ENCODE measurements around the gene EFNB1. TPM values are rescaled to one million over a fixed set of nuclear protein-coding genes. Genes with fewer than 3 reads are reported as not detected.
A peak's percentile ranks its signal among the peaks of the same experiment; 100 is the strongest.

EFNB1 gene
- polyA plus RNA-seq, 1 donor (not counting 4 experiments of a cell fraction or from before 2014, with no cell fraction given): 90.3 TPM

GRCh38 chrX:68877606-68878005 is 48.8 kb downstream of the EFNB1 start:
- Histone ChIP-seq H3K9me3 (ENCODE audit: control insufficient read depth, low read depth, low read length) (no peaks in the 10 kb centered on the region), H3K79me2 (ENCODE audit: control insufficient read depth, insufficient read depth, low read length) (no peaks in the 10 kb centered on the region), H4K20me1 (ENCODE audit: control insufficient read depth, extremely low read depth, insufficient read depth, low read length) (no peaks in the 10 kb centered on the region), H3K36me3 (ENCODE audit: control insufficient read depth in 2 of 2, extremely low read depth in 1 of 2, insufficient read depth in 2 of 2, low read length in 2 of 2) (no peaks in the 10 kb centered on the region), H2AFZ (ENCODE audit: control insufficient read depth, low read length) (no peak overlapping the region), H3K4me1 (ENCODE audit: control insufficient read depth, extremely low read depth, insufficient read depth, low read length) (peaks cover 15% of the 10 kb centered on the region), H3K9ac (ENCODE audit: control insufficient read depth, extremely low read depth, insufficient read depth, low read length) (no peak overlapping the region), H3K4me2 (ENCODE audit: control insufficient read depth, extremely low read depth, insufficient read depth, low read depth, low read length) (no peak overlapping the region), H3K4me3 (ENCODE audit: control insufficient read depth in 2 of 3, extremely low read depth in 1 of 3, insufficient read depth in 2 of 3, low read depth in 1 of 3, low read length in 3 of 3) (no peak overlapping the region), H3K27me3 (ENCODE audit: control insufficient read depth, extremely low read depth, insufficient read depth, low read length) (no peaks in the 10 kb centered on the region), H3K27ac (ENCODE audit: control insufficient read depth, insufficient read depth, low read length) (no peak overlapping the region), H3K9me1 (ENCODE audit: control insufficient read depth, extremely low read depth, insufficient read depth, low read length) (no peaks in the 10 kb centered on the region)
- dilution Hi-C loops (cut with MboI; ENCODE audit: extremely low pct_ligation_motif_present, low sequenced_read_pairs): no loop called here
- no peak for TF ChIP-seq EZH2 (IDR thresholded peaks at IDR 0.05; ENCODE audit: low read length)
- FAIRE-seq: no peak
- DNase-seq (ENCODE audit: low read depth, low spot score): no peak

DNA sequence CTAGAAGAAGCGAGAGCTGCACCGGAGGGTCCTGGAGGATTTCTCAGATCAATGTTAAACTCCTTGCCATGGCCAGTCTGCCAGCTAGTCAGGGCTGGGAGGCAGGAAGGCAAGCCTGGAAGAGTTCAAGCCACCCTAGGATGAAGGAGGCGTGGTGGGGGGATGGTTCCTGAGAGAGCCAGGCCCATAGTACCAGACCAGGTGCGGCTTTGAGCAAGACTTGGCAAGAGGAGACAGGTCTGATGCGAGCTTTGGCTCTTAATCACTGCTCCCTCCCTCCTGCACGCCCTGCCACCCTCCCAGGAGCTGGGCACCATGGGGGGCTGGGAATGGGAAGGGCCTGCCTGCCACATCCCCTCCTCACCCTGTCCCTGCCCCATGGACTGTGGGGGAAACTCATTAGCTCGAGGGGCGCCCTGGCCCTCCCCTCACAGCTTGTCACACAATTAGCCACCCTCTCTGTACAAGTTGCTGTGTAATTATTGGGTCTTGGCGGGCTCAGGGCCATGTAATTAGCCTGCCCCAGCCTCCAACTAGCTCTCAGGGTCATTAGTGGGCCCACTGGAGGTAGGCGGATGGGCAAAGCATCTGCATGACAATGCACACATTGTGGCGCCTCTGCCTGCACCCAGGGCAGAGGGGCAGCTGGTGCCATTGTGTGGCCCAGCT is 50.3 kb downstream of the EFNB1 start:
- TF ChIP-seq, protein P1, sequence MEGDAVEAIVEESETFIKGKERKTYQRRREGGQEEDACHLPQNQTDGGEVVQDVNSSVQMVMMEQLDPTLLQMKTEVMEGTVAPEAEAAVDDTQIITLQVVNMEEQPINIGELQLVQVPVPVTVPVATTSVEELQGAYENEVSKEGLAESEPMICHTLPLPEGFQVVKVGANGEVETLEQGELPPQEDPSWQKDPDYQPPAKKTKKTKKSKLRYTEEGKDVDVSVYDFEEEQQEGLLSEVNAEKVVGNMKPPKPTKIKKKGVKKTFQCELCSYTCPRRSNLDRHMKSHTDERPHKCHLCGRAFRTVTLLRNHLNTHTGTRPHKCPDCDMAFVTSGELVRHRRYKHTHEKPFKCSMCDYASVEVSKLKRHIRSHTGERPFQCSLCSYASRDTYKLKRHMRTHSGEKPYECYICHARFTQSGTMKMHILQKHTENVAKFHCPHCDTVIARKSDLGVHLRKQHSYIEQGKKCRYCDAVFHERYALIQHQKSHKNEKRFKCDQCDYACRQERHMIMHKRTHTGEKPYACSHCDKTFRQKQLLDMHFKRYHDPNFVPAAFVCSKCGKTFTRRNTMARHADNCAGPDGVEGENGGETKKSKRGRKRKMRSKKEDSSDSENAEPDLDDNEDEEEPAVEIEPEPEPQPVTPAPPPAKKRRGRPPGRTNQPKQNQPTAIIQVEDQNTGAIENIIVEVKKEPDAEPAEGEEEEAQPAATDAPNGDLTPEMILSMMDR (optimal IDR thresholded peaks at IDR 0.05 in 1 of 3, IDR thresholded peaks at IDR 0.05 in 1 of 3, conservative IDR thresholded peaks at IDR 0.05 in 1 of 3; ENCODE audit: extremely low read depth in 1 of 3, insufficient read depth in 2 of 3, low read length in 3 of 3): no peak
- no peak for TF ChIP-seq EZH2 (IDR thresholded peaks at IDR 0.05; ENCODE audit: low read length)
- dilution Hi-C loops (cut with MboI; ENCODE audit: extremely low pct_ligation_motif_present, low sequenced_read_pairs): no loop called here
- peak overlapping the region; percentile 58 for H3K27ac ChIP-seq (ENCODE audit: control insufficient read depth, insufficient read depth, low read length)
- H3K9me3 ChIP-seq (ENCODE audit: control insufficient read depth, low read depth, low read length): no peaks in the 10 kb centered on the region
- H3K9me1 ChIP-seq (ENCODE audit: control insufficient read depth, extremely low read depth, insufficient read depth, low read length): no peaks in the 10 kb centered on the region
- peaks cover 15% of the 10 kb centered on the region for H3K4me1 ChIP-seq (ENCODE audit: control insufficient read depth, extremely low read depth, insufficient read depth, low read length)
- DNase-seq (ENCODE audit: low read depth, low spot score) (peak; percentile 72), FAIRE-seq (peak; percentile 60)
- H3K9ac ChIP-seq (ENCODE audit: control insufficient read depth, extremely low read depth, insufficient read depth, low read length): peak overlapping the region; percentile 13
- no peak overlapping the region for H2AFZ ChIP-seq (ENCODE audit: control insufficient read depth, low read length)
- no peaks in the 10 kb centered on the region for H3K27me3 ChIP-seq (ENCODE audit: control insufficient read depth, extremely low read depth, insufficient read depth, low read length)
- peak overlapping the region; percentile 44 for H3K4me2 ChIP-seq (ENCODE audit: control insufficient read depth, extremely low read depth, insufficient read depth, low read depth, low read length)
- H3K36me3 ChIP-seq (ENCODE audit: control insufficient read depth in 2 of 2, extremely low read depth in 1 of 2, insufficient read depth in 2 of 2, low read length in 2 of 2): no peaks in the 10 kb centered on the region
- H4K20me1 ChIP-seq (ENCODE audit: control insufficient read depth, extremely low read depth, insufficient read depth, low read length): no peaks in the 10 kb centered on the region
- H3K4me3 ChIP-seq (ENCODE audit: control insufficient read depth in 2 of 3, extremely low read depth in 1 of 3, insufficient read depth in 2 of 3, low read depth in 1 of 3, low read length in 3 of 3): no peak overlapping the region
- no peaks in the 10 kb centered on the region for H3K79me2 ChIP-seq (ENCODE audit: control insufficient read depth, insufficient read depth, low read length)
